ENCODE results near the gene TMEM158.

The TMEM158 gene

DNA sequence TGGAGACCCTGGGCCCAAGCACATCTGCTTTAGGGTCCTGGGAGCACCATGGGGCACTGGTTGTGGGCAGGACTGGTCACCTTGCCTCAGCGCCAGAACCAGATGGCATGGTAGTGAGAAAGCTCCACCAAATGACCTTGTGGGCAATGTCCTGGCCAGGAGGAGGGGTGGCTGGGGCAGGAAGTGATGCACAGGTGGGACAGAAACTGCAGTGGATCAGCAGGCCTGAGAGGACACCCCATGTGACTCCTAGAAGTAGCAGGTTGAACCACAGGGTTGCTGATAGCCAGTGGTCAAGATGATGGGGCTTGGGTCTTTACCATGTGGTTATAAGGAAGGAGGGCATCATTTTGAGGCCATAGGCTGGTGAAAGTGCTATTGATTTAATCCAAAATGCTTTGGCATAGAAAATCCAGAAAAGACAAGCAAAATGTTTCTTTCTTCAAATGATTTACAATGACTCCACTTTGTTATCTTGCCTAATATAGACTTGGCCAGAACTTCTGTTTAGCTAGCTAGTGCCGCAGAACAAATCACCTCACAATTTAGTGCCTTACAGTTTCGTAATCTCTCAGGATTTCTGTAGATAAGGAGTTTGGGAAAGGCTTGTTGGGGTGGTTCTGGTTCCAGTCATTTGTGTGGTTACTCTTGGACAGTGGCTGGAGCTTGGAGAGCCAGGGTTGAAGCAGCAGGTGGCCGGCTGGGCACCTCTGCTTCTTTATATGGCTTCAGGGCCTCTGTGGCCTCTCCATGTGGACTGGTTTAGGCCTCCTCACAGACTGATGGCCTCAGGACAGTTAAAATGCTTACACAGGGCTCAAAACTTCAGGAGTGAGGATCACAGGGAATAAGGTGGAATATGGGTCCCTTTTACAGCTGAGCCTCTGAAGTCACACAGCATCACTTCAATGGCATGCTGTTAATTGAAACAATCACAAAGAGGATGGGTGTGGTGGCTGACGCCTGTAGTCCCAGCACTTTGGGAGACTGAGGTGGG lies 27.5 kb downstream of the TMEM158 start:
- no peak for DNase-seq

GRCh38 chr3:45194791-45195190 lies 31.3 kb downstream of the TMEM158 start:
- DNase-seq, result no peak

GRCh38 chr3:45191924-45192417 lies 34.1 kb downstream of the TMEM158 start:
- DNase-seq, result no peak

GRCh38 chr3:45191424-45191823 lies 34.7 kb downstream of the TMEM158 start:
- DNase-seq, result no peak

GRCh38 chr3:45188719-45189659 lies 37.1 kb downstream of the TMEM158 start:
- no peak for DNase-seq

DNA sequence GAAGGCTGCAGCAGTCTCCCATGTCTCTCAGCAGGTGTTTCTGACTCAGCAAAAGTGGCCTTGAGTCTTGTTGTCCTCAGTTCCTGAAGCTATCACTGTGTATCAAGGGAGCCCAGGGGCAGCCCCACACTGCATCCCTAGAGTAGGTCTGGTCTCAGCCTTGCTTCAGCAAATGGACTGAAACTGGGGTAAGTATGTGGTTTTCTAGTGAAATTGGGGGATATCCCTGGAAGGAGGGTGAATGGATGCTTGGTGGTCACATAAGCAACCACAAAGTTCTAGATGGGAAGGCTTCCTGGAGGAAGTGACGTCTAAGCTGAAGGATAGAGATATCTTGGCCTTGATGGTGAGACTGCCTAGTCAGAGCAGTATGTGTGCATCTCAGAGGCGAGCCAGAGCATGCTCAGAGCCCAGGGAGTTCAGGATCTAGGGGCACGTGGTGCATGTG lies 38.4 kb downstream of the TMEM158 start:
- no peak for DNase-seq

- DNase-seq, result no peak
Measured at GRCh38 chr3:45186871-45187270, 39.2 kb downstream of the TMEM158 start.

DNA sequence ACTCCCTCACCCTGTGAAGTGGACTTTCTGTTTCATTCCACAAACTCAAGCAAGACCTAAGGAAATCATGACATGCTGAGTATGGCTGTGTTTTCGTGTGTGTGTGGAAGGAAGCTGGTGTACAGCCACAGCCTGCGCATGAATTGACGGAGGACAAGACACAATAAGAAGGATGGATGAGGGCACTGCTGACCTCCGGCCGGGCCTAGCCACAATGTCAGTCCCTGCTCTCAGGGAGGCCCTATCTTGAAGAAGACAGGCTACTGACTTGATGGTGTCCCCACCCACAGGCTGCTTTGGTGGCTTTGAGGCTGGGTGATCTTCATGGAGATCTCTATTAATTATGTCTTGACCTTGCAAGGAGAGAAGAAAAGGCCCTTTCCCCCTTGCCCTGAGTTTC lies 40.6 kb downstream of the TMEM158 start:
- no peak for DNase-seq

DNA sequence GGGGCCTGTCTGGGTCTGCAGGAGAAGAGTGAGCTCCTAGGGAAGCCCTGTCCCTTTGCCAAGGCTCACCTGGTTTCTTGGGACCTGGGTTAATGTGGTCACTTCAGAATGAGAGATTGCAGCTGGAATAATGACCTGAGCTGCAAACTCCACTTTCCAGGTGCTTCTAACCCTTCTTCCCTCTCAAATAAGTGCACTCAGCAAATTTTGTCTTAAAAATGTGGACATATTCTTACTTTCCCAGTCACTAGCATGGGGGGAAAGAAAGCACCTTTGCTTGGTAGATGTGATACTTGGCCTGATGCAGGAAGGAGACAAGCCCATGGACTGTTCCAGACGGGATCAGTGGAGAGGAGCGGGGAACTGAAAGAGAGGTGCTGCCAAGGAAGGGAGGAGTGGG lies 41.0 kb downstream of the TMEM158 start:
- no peak for DNase-seq

DNA sequence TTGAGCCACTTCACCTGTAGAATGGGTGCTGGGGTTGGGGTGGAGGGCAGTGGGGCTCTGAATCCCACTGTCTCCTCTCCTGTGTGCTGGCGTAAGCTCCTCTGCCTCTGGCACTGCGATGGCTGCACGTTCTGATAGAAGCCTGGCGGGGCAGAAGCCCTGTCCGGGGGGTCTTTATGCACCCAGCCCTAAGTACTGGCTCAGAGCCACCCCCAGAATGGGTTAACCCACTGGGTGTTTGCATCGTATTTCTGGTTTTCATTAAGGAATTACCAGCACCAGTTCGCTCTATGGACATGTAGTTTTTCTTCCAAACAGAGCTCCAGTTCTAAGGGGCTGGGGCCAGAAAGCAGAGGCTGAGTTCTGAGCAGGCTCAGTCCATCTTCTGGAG lies 42.2 kb downstream of the TMEM158 start:
- no peak for DNase-seq

GRCh38 chr3:45182915-45183871 lies 42.9 kb downstream of the TMEM158 start:
- no peak for DNase-seq

DNA sequence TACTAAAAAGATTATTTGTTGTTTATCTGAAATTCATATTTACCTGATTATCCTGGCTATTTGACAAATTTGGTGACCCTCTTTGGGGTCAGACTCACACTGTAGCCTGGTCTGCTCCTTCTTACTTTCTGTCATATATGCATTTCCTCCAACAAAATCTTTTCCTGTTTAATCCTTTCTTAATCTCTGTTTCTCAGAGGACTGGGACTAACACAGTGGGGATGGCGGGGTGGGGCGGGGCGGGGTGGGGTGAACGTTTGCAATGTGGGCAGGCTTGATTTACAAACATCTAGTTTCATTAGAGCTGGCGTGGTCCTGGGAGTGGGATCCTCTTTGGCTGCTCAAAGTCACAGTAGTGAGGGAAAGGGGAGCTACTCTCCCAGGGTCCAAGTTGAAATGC lies 44.6 kb downstream of the TMEM158 start:
- no peak for DNase-seq

- no peak for DNase-seq
Measured at GRCh38 chr3:45180899-45181298, 45.2 kb downstream of the TMEM158 start.

DNA sequence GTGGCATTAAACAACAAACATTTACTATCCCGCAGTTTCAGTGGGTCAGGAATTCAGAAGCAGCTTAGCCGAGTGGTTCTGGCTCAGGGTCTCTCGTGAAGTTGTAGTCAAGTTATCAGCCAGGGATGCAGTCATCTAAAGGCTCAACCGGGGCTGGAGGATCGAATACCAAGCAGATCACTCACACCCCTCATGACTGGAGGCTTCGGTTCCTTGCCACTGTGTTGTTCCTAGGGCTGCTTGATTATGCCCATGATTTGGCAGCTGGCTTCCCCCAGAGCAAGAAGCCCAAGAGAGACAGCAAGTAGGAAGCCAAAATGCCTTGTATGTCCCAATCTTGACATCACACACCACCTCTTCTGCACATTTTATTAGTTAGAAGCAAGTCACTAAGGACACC lies 46.0 kb downstream of the TMEM158 start:
- DNase-seq, result no peak

GRCh38 chr3:45179163-45179562 lies 46.9 kb downstream of the TMEM158 start:
- no peak for DNase-seq

GRCh38 chr3:45178183-45179023 lies 47.7 kb downstream of the TMEM158 start:
- no peak for DNase-seq

- DNase-seq, result no peak
Measured at GRCh38 chr3:45176912-45177311, 49.2 kb downstream of the TMEM158 start.

Measured in cortex of kidney (tissue), 1 donor.